Kidney tubule cell (primary cell): ENCODE results near the gene CTTN.
"Not testable (repeated sequence)": the region's sequence is repeated elsewhere in the genome, so short reads cannot be mapped to it uniquely, and the experiment has no call there.

Source experiments
- DNase-seq: peaks from one replicate; pipeline ENCODE4 v3.0.0-alpha.2; 2018; ENCODE audit warnings: low spot score

CTTN gene

DNA sequence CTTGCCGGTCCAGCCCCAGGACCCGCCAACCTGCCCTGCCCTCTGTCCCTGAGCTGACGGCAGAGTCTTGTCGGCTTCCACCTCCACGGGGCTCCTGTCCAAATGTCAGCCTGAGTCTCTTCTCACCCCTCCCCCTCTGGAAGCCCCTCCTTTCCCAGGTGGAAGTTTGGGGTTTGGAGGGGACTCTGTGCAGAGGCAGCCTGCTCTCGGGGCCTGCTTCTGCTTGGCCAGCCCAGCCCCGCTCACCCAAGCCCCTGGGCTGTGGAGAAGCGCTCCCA, 31.0 kb downstream of the CTTN start:
- DNase-seq, result no peak

DNA sequence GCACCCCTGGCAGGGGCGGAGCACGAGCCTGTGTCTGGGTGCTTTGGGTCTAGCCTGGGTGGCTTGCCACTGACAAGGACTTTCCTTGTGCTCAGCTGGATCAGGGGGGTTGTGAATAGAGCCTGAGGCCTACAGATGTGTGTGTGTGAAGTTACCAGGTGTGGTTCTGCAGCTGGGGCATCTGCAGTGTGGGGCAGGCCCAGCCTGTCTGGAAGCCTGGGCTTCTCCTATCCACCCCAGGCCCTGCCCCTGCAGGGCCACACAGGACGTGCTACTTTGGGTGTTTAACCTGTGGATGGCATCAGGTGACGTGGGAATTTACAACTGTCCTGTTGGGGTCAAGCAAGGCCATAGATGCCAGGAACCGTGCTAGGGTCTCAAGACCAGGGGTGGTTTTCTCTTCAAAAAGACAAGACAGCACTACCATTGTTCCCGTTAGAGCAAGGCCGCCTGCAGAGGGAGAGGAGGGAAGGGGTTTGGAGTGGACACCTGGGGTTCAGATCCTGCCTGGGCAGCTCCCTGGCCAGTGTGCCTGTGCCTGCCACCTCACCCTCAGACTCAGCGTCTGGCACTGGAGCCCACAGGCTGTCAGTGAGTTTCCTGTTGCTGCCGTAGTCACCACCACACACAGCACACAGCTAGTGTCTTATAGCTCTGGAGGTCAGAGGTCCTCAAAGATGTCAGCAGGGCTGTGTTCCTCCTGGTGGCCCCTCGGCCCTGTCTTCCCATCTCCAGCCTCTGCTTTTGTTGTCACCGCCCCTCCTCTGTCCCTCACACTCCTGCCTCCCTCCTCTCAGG, 31.6 kb downstream of the CTTN start:
- DNase-seq, result no peak

DNA sequence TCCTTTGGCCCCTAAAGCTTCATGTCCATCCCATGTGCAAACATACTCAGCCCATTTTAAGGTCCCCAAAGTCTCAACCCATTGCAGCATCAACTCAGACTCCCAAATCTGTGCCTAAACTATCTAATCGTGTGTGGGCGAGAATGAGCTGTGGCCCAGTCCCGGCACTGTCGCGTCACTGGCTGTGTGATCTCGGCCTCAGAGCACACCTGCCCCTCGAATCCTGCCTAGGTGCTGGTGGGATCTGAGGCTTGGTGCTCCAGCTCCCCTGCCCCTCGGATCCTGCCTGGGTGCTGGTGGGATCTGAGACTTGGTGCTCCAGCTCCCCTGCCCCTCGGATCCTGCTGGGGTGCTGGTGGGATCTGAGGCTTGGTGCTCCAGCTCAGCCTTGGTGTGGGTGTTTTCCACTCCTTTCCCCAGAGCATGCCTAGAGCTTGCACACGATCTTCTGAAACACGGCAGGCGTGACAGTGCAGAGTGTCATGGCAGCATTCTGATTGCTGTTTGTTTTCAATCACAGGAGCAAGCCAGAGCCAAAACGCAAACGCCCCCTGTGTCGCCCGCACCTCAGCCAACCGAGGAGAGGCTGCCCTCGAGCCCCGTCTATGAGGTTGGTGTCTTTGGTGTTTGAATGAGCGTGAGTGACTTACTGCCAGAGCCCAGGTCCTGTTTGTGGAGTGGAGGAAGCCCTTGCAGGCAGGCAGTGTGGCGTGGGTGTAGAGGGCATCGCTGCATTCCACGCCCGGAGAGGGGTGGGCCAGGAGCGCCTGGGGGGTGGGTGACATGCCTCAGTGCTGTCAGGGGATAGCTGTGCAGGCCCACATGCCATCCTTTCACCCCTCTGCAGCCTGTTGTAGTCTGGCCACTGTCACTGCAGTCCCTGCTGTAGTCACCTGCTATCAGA, 32.6 kb downstream of the CTTN start:
- DNase-seq, result no peak

GRCh38 chr11:70431611-70432010, 33.3 kb downstream of the CTTN start:
- DNase-seq, result no peak

DNA sequence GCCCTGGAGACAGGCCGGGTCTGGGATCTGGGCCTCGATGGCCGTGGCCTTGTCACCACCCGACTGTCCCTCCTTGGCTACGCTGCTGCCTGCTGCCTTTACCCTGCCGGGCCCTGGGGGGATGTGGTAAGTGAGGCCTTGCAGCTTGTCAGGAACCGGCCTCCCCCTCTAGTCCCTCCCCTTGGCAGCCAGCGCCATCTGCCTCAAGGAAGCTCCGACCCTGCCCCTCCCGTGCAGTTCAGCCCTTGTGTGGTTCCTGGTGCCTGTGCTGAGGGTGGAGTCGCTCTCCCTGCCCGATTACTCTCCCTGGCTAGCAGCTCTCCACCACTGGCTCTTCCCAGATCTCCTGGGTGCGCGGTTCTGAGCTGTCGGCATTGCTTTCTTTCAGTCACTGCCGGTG, 33.7 kb downstream of the CTTN start:
- DNase-seq, result no peak

GRCh38 chr11:70432580-70432979, 34.3 kb downstream of the CTTN start:
- no peak for DNase-seq

DNA sequence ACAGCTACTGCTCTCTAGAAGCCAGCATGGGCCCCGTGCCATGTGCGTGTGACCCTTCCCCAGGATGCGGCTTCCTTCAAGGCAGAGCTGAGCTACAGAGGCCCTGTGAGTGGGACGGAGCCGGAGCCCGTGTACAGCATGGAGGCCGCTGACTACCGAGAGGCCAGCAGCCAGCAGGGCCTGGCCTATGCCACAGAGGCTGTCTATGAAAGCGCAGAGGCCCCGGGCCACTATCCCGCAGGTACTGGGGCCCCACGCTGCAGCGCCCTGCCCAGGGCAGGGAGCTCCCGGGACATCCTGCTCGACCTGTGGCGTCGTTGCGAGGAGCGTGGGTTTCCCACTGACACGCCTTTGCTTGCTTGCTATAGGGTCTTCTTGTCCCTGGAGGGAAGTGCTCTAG, 34.7 kb downstream of the CTTN start:
- no peak for DNase-seq

GRCh38 chr11:70433526-70433925, 35.2 kb downstream of the CTTN start:
- DNase-seq, result no peak

GRCh38 chr11:70433966-70434812, 35.9 kb downstream of the CTTN start:
- DNase-seq, result no peak

- no peak for DNase-seq
Measured at GRCh38 chr11:70434813-70435278, 36.5 kb downstream of the CTTN start.

DNA sequence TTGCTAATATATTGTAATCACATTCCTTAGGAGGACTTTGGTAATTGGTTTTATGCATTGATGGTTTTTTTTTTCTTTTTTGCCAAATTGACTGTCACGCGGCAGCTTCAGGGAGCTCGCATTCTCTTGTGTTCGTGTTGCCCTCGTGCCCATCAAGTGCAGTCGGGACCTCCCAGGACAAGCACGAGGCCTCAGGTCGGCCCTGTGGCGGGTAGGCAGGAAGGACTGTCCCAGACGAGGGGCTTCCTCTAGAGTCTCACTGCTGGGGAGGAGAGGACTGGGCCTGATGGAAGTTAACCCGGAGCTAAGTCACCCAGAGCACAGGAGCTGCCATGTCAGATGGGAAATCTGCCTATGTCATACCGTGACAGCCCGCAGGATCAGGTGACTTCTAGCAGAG, 37.0 kb downstream of the CTTN start:
- no peak for DNase-seq

- no peak for DNase-seq
Measured at GRCh38 chr11:70435765-70436500, 37.6 kb downstream of the CTTN start.

DNA sequence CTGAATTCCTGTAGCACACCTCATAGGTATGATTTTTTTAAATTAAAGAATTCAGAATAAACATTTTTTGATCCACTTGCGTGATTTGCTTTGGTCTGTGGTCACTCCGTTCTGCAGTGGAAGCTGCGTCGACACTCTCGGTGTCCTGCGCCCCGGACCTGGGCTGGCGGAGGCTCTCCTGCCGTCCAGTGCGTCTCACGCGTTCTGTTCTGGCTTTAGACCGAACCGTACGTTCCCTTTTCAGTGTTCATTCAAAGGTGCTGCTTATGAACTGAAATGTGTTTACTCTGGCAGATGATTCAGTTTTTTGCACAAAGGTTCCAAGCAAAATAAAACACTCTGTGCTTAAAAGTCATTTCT, 38.2 kb downstream of the CTTN start:
- DNase-seq, result no peak

- no peak for DNase-seq
Measured at GRCh38 chr11:70437111-70437784, 38.9 kb downstream of the CTTN start.

DNA sequence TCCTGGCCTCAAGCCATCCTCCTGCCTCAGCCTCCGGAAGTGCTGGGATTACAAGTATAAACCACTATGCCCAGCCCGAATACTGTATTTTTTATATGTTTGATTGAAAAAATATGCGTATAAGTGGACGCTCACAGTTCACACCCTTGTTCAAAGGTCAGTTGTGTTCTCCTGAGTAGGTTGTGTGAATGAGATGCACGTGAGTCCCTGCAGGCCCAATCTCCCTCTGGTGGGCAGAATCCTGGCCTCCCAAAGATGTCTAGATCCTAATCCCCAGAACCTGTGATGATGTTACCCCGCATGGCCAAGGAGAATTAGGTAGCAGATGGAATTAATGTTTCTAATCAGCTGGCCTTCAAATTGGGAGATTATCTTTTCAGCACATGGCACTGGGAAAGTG, 41.9 kb downstream of the CTTN start:
- no peak for DNase-seq

DNA sequence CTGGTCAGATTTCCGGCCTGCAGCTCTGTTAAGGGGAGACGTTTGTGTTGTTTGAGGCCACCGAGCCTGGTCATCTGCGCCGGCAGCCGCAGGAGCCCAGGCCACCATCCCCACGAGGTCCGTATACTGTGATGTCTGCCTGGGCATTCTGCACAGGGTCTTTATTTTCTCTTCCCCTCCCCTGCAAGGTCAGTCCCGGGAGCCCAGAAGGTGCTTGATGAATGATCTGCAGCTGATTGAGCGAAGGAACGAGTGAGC, 45.4 kb downstream of the CTTN start:
- no peak for DNase-seq

GRCh38 chr11:70445091-70445490, 46.8 kb downstream of the CTTN start:
- no peak for DNase-seq

- DNase-seq, result no peak
Measured at GRCh38 chr11:70445605-70446004, 47.3 kb downstream of the CTTN start.

GRCh38 chr11:70448983-70449567, 50.7 kb downstream of the CTTN start:
- no peak for DNase-seq

- no peak for DNase-seq
Measured at GRCh38 chr11:70454197-70454767, 56.0 kb downstream of the CTTN start.

DNA sequence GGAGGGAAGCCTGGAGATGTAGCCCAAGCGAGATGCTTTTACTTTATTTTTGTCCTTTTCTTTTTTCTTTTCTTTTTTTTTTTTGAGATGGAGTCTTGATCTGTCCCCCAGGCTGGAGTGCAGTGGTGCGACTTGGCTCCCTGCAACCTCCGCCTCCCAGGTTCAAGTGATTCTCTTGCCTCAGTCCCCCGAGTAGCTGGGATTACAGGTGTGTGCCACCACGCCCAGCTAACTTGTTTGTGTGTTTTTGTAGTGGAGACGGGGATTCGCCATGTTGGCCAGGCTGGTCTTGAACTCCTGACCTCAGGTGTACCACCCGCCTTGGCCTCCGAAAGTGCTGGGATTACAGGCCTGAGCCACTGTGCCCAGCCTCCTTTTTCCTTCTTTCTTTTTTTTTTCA, 56.5 kb downstream of the CTTN start:
- not testable (repeated sequence) for DNase-seq
